Measurements from ENCODE around the gene KLHDC7B.

- TF ChIP-seq POLR2A (IDR thresholded peaks at IDR 0.05; ENCODE audit: low read depth) (no peak), CTCF (IDR thresholded peaks at IDR 0.05) (no peak)
Observed at GRCh38 chr22:50561401-50562358, 16.0 kb downstream of the KLHDC7B start.
